Measurements from ENCODE around the gene ATP6V1E1.

DNA sequence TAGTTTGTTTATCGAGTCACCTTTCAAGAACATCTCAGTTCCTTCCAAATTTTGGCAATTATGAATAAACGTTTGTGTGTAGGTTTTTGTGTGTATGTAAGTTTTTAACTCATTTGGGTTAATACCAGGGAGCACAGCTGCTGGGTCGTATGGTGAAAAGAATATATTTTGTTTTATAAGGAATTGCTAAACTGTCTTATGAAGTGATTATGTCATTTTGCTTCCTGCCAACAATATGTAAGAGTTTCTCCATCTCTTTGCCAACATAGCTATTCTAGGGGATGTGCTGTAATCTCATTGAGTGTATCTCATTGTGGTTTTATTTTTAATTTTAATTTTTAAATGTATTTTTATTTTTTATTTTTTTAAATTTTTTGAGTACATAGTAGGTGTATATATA, 37.3 kb upstream of the ATP6V1E1 start:
- TF ChIP-seq, protein P1, sequence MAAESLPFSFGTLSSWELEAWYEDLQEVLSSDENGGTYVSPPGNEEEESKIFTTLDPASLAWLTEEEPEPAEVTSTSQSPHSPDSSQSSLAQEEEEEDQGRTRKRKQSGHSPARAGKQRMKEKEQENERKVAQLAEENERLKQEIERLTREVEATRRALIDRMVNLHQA (CRISPR knock-in tag; IDR thresholded peaks at IDR 0.05) = no peak
- no peak for TF ChIP-seq JUN (CRISPR knock-in tag; IDR thresholded peaks at IDR 0.05)
- TF ChIP-seq, protein P2, sequence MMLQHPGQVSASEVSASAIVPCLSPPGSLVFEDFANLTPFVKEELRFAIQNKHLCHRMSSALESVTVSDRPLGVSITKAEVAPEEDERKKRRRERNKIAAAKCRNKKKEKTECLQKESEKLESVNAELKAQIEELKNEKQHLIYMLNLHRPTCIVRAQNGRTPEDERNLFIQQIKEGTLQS (CRISPR knock-in tag; IDR thresholded peaks at IDR 0.05) = no peak
- TF ChIP-seq, protein P3, sequence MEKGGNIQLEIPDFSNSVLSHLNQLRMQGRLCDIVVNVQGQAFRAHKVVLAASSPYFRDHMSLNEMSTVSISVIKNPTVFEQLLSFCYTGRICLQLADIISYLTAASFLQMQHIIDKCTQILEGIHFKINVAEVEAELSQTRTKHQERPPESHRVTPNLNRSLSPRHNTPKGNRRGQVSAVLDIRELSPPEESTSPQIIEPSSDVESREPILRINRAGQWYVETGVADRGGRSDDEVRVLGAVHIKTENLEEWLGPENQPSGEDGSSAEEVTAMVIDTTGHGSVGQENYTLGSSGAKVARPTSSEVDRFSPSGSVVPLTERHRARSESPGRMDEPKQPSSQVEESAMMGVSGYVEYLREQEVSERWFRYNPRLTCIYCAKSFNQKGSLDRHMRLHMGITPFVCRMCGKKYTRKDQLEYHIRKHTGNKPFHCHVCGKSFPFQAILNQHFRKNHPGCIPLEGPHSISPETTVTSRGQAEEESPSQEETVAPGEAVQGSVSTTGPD (CRISPR knock-in tag; IDR thresholded peaks at IDR 0.05) = no peak
- TF ChIP-seq, protein P4, sequence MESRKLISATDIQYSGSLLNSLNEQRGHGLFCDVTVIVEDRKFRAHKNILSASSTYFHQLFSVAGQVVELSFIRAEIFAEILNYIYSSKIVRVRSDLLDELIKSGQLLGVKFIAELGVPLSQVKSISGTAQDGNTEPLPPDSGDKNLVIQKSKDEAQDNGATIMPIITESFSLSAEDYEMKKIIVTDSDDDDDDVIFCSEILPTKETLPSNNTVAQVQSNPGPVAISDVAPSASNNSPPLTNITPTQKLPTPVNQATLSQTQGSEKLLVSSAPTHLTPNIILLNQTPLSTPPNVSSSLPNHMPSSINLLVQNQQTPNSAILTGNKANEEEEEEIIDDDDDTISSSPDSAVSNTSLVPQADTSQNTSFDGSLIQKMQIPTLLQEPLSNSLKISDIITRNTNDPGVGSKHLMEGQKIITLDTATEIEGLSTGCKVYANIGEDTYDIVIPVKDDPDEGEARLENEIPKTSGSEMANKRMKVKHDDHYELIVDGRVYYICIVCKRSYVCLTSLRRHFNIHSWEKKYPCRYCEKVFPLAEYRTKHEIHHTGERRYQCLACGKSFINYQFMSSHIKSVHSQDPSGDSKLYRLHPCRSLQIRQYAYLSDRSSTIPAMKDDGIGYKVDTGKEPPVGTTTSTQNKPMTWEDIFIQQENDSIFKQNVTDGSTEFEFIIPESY (CRISPR knock-in tag; IDR thresholded peaks at IDR 0.05) = no peak
- no peak for TF ChIP-seq HOXA5 (CRISPR knock-in tag; IDR thresholded peaks at IDR 0.05)
- TF ChIP-seq, protein P5, sequence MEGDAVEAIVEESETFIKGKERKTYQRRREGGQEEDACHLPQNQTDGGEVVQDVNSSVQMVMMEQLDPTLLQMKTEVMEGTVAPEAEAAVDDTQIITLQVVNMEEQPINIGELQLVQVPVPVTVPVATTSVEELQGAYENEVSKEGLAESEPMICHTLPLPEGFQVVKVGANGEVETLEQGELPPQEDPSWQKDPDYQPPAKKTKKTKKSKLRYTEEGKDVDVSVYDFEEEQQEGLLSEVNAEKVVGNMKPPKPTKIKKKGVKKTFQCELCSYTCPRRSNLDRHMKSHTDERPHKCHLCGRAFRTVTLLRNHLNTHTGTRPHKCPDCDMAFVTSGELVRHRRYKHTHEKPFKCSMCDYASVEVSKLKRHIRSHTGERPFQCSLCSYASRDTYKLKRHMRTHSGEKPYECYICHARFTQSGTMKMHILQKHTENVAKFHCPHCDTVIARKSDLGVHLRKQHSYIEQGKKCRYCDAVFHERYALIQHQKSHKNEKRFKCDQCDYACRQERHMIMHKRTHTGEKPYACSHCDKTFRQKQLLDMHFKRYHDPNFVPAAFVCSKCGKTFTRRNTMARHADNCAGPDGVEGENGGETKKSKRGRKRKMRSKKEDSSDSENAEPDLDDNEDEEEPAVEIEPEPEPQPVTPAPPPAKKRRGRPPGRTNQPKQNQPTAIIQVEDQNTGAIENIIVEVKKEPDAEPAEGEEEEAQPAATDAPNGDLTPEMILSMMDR (CRISPR knock-in tag; IDR thresholded peaks at IDR 0.05) = no peak
- TF ChIP-seq NR2F1 (CRISPR knock-in tag; IDR thresholded peaks at IDR 0.05) = no peak
- no peak for TF ChIP-seq ATF1 (CRISPR knock-in tag; IDR thresholded peaks at IDR 0.05)
- no peak for TF ChIP-seq ZNF460 (CRISPR knock-in tag; IDR thresholded peaks at IDR 0.05; ENCODE audit: borderline replicate concordance)
- no peak for TF ChIP-seq POLR2A (IDR thresholded peaks at IDR 0.05; ENCODE audit: insufficient read depth in 1 of 2, low read depth in 2 of 2, low read length in 2 of 2)
- TF ChIP-seq SMARCC2 (IDR thresholded peaks at IDR 0.05) = no peak
- TF ChIP-seq ZNF777 (CRISPR knock-in tag; IDR thresholded peaks at IDR 0.05) = no peak

Data from HepG2 (cell line).